K562 (cell line): ENCODE data around the gene CXorf65. TPM values are rescaled to one million over a fixed set of nuclear protein-coding genes. Genes with fewer than 3 reads are reported as not detected.

Experiments
- ARID1B ChIP-seq: fragments of 450-650 bp; IDR thresholded peaks from 2 replicates; pipeline ENCODE4 v1.6.1; 2016; ENCODE audit warnings: antibody characterized with exemption, mild to moderate bottlenecking, inconsistent platforms
- CTBP1 ChIP-seq: fragments of 450-650 bp; IDR thresholded peaks from 2 replicates; pipeline ENCODE4 v1.6.1; 2016; ENCODE audit warnings: borderline replicate concordance
- HDAC2 ChIP-seq: fragments of 450-650 bp; IDR thresholded peaks from 2 replicates; pipeline ENCODE4 v1.6.1; 2016; ENCODE audit warnings: mild to moderate bottlenecking
- HMG20B ChIP-seq: fragments of 250-450 bp; sonication (Bioruptor Pico); IDR thresholded peaks from 2 replicates; pipeline ENCODE4 v1.5.0; 2021; ENCODE audit warnings: mild to moderate bottlenecking
- HMGN3 ChIP-seq: IDR thresholded peaks from 2 replicates; pipeline ENCODE4 v1.6.1; 2011; ENCODE audit warnings: borderline replicate concordance, low read depth, mild to moderate bottlenecking, mixed read lengths, low read length; ENCODE audit not compliant: insufficient read length; ENCODE audit errors: extremely low read depth
- KAT2B ChIP-seq: IDR thresholded peaks from one replicate; pipeline ENCODE4 v1.6.1; 2012; ENCODE audit warnings: low read depth, mild to moderate bottlenecking, control low read depth, inconsistent platforms, low read length, moderate library complexity
- KAT8 ChIP-seq: fragments of 450-650 bp; IDR thresholded peaks from 2 replicates; pipeline ENCODE4 v1.6.1; 2016; ENCODE audit warnings: low read depth, mild to moderate bottlenecking
- MLX ChIP-seq, 2 experiments: fragments of 450-650 bp in 1 of 2; sonication (generic) in 1 of 2; formaldehyde crosslinking; conservative IDR thresholded peaks; 2 replicates each; pipeline versions ENCODE4 v1.4.0 to v1.8.1; 2020 to 2022; ENCODE audit warnings: mild to moderate bottlenecking in 1 of 2, missing genetic modification reagents in 1 of 2
- NFIC ChIP-seq: fragments of 450-650 bp; IDR thresholded peaks from 2 replicates; pipeline ENCODE4 v1.6.1; 2017; ENCODE audit warnings: mild to moderate bottlenecking, inconsistent platforms
- RBM25 ChIP-seq: fragments of 200-400 bp; formaldehyde crosslinking; IDR thresholded peaks from 2 replicates; pipeline ENCODE4 v1.6.1; 2018; ENCODE audit warnings: low read length, low read depth, moderate library complexity; ENCODE audit not compliant: severe bottlenecking
- RFX1 ChIP-seq: fragments of 450-650 bp; IDR thresholded peaks from 2 replicates; pipeline ENCODE4 v1.6.1; 2016; ENCODE audit warnings: mild to moderate bottlenecking, moderate library complexity
- SIN3A ChIP-seq, 2 experiments: fragments of 150-350 bp in 1 of 2; IDR thresholded peaks; 2 replicates each; pipeline ENCODE4 v1.6.1; 2011 to 2016; ENCODE audit warnings: borderline replicate concordance in 2 of 2, low read depth in 2 of 2, low read length in 2 of 2, mild to moderate bottlenecking in 2 of 2, moderate library complexity in 2 of 2; ENCODE audit not compliant: control insufficient read depth in 1 of 2
- STAG1 ChIP-seq: sonication (generic); formaldehyde crosslinking; IDR thresholded peaks from 2 replicates; pipeline ENCODE4 v1.5.0; 2020; ENCODE audit warnings: missing genetic modification reagents, borderline replicate concordance
- SUPT5H ChIP-seq: fragments of 450-650 bp; IDR thresholded peaks from 2 replicates; pipeline ENCODE4 v1.6.1; 2016
- TARDBP ChIP-seq: fragments of 450-650 bp; IDR thresholded peaks from 2 replicates; pipeline ENCODE4 v1.6.1; 2016
- U2AF2 ChIP-seq: fragments of 200-400 bp; formaldehyde crosslinking; optimal IDR thresholded peaks from 2 replicates; pipeline ENCODE3; 2017; ENCODE audit warnings: low read depth, mild to moderate bottlenecking, low read length
- ZBTB40 ChIP-seq, 2 experiments: fragments of 450-650 bp in 1 of 2; sonication (generic) in 1 of 2; formaldehyde crosslinking in 1 of 2; IDR thresholded peaks; 2 replicates each; pipeline versions ENCODE4 v1.7.1 to v1.9.0; 2016 to 2022; ENCODE audit warnings: inconsistent platforms in 1 of 2, mild to moderate bottlenecking in 1 of 2, missing genetic modification reagents in 1 of 2
- ZKSCAN8 ChIP-seq: fragments of 200-800 bp; sonication (Bioruptor generic); IDR thresholded peaks from 2 replicates; pipeline ENCODE4 v1.6.1; 2016; ENCODE audit warnings: missing genetic modification characterization, missing compliant biosample characterization
- ZNF324 ChIP-seq: fragments of 250-450 bp; sonication (Bioruptor Pico); IDR thresholded peaks from 2 replicates; pipeline ENCODE4 v1.4.0; 2020; ENCODE audit warnings: mild to moderate bottlenecking
- polyA plus RNA-seq, 8 experiments: library from polyadenylated mRNA; depleted of rRNA in 4 of 8; stranded (reverse) in 5 of 8; unstranded in 3 of 8; fragments of >200 nt; fragmentation: Nextera tagmentation in 2 of 8; fragmentation: Illumina TruSeq in 1 of 8; extraction: Ambion mirVana in 2 of 8; extraction: Trizol in 1 of 8; gene quantifications; 2 replicates each; pipeline versions ENCODE4 v1.2.1 to v1.2.3, GENCODE V29; 2011 to 2014; ENCODE audit warnings: inconsistent platforms in 1 of 8, missing spikeins in 1 of 8
- total RNA-seq, 7 experiments: library from RNA; depleted of rRNA in 6 of 7; stranded (reverse); fragments of >200 nt in 6 of 7; fragmentation: Illumina TruSeq in 2 of 7; extraction: Trizol in 2 of 7; gene quantifications; 2 replicates each; pipeline versions ENCODE4 v1.2.1 to v1.2.3, GENCODE V29; 2011 to 2021; ENCODE audit warnings: low replicate concordance in 1 of 7

The CXorf65 gene
- total and polyA plus RNA-seq, 9 of the 15 experiments (the other 6 are each of a cell fraction or from before 2014, with no cell fraction given), result 1.4 to 8.4 (median 2.9) TPM

GRCh38 chrX:71103110-71103983, 3.2 kb downstream of the CXorf65 start (continued):
- TF ChIP-seq ZBTB40 (IDR thresholded peaks at IDR 0.05) (no peak), ZBTB40 (CRISPR knock-in tag; IDR thresholded peaks at IDR 0.05) (no peak), TARDBP (no peak), ARID1B (peak; percentile 72), ZKSCAN8 (CRISPR knock-in tag) (no peak), STAG1 (CRISPR knock-in tag) (no peak), NFIC (peak; percentile 27; the same call in 1 of the 2 replicates), CTBP1 (no peak), KAT2B (no peak), RBM25 (no peak), U2AF2 (no peak), SUPT5H (peak; percentile 53), MLX (CRISPR knock-in tag; conservative IDR thresholded peaks at IDR 0.05) (no peak), RFX1 (no peak), KAT8 (no peak), SIN3A (IDR thresholded peaks at IDR 0.05; ENCODE audit: borderline replicate concordance in 2 of 2, control insufficient read depth in 1 of 2, low read depth in 2 of 2, low read length in 2 of 2) (no peak), ZNF324 (CRISPR knock-in tag) (no peak), HMG20B (no peak), HDAC2 (0 out of 2 replicates have a peak, but pooled peaks have one; percentile 42), HMGN3 (peak; percentile 16)
